H9 (cell line): ENCODE data around the gene AKR7A2. TPM values are rescaled to one million over a fixed set of nuclear protein-coding genes. Genes with fewer than 3 reads are reported as not detected.
A peak's percentile ranks its signal among the peaks of the same experiment; 100 is the strongest.

Source experiments
- DNase-seq: peaks from one replicate; pipeline ENCODE4 v3.0.0-alpha.2; 2017
- H2AFZ ChIP-seq: one replicate; pipeline ENCODE4 v1.6.1; 2013; ENCODE audit warnings: mild to moderate bottlenecking, low read length, control low read depth, moderate library complexity
- H2AK5ac ChIP-seq: 2 replicates; pipeline ENCODE4 v1.6.1; 2013; ENCODE audit warnings: low read length, control low read depth, mixed read lengths; ENCODE audit not compliant: insufficient read length
- H2BK120ac ChIP-seq: one replicate; pipeline ENCODE4 v1.6.1; 2013; ENCODE audit warnings: low read depth, mild to moderate bottlenecking, low read length, control low read depth, inconsistent platforms; ENCODE audit not compliant: poor library complexity, severe bottlenecking
- H2BK12ac ChIP-seq: 2 replicates; pipeline ENCODE4 v1.6.1; 2013; ENCODE audit warnings: low read length, control low read depth, mixed read lengths, low read depth; ENCODE audit not compliant: insufficient read length
- H2BK15ac ChIP-seq: 2 replicates; pipeline ENCODE4 v1.6.1; 2013; ENCODE audit warnings: low read depth, low read length, control low read depth
- H2BK20ac ChIP-seq: one replicate; pipeline ENCODE4 v1.6.1; 2013; ENCODE audit warnings: low read depth, mild to moderate bottlenecking, low read length, control low read depth, inconsistent platforms; ENCODE audit not compliant: poor library complexity, severe bottlenecking
- H2BK5ac ChIP-seq: 2 replicates; pipeline ENCODE4 v1.6.1; 2013; ENCODE audit warnings: low read length, control low read depth, mixed read lengths; ENCODE audit not compliant: insufficient read length
- H3K14ac ChIP-seq: 2 replicates; pipeline ENCODE4 v1.6.1; 2013; ENCODE audit warnings: low read length, control low read depth; ENCODE audit not compliant: insufficient read depth
- H3K18ac ChIP-seq: 2 replicates; pipeline ENCODE4 v1.6.1; 2013; ENCODE audit warnings: low read depth, mild to moderate bottlenecking, mixed read lengths, low read length, control low read depth; ENCODE audit not compliant: insufficient read length
- H3K23ac ChIP-seq: 2 replicates; pipeline ENCODE4 v1.6.1; 2013; ENCODE audit warnings: low read length, control low read depth, mixed read lengths, low read depth; ENCODE audit not compliant: insufficient read length
- H3K23me2 ChIP-seq: 2 replicates; pipeline ENCODE4 v1.6.1; 2013; ENCODE audit warnings: low read depth, mild to moderate bottlenecking, mixed read lengths, low read length, control low read depth; ENCODE audit not compliant: insufficient read length, poor library complexity, severe bottlenecking
- H3K27ac ChIP-seq: 2 replicates; pipeline ENCODE4 v1.5.1; 2013; ENCODE audit warnings: low read length, control low read depth, mixed read lengths, low read depth; ENCODE audit not compliant: insufficient read length
- H3K27me3 ChIP-seq: 2 replicates; pipeline ENCODE4 v1.6.1; 2013; ENCODE audit warnings: low read length, control low read depth, inconsistent platforms; ENCODE audit not compliant: insufficient read depth
- H3K4ac ChIP-seq: 2 replicates; pipeline ENCODE4 v1.6.1; 2013; ENCODE audit warnings: low read depth, mild to moderate bottlenecking, control low read depth, inconsistent platforms, low read length, moderate library complexity
- H3K4me1 ChIP-seq: 2 replicates; pipeline ENCODE4 v1.6.1; 2013; ENCODE audit warnings: low read length, control low read depth, inconsistent platforms; ENCODE audit not compliant: insufficient read depth
- H3K4me2 ChIP-seq: 2 replicates; pipeline ENCODE4 v1.6.1; 2013; ENCODE audit warnings: low read length, control low read depth, mixed read lengths; ENCODE audit not compliant: insufficient read length, insufficient read depth
- H3K56ac ChIP-seq: 2 replicates; pipeline ENCODE4 v1.6.1; 2013; ENCODE audit warnings: low read depth, mild to moderate bottlenecking, mixed read lengths, low read length, control low read depth; ENCODE audit not compliant: insufficient read length
- H3K79me1 ChIP-seq: 2 replicates; pipeline ENCODE4 v1.6.1; 2013; ENCODE audit warnings: low read depth, mild to moderate bottlenecking, moderate library complexity, low read length, control low read depth, inconsistent platforms; ENCODE audit not compliant: insufficient read depth, poor library complexity, severe bottlenecking
- H3K79me2 ChIP-seq: 2 replicates; pipeline ENCODE4 v1.6.1; 2013; ENCODE audit warnings: low read length, control low read depth, inconsistent platforms; ENCODE audit not compliant: insufficient read depth
- H3K9ac ChIP-seq: 2 replicates; pipeline ENCODE4 v1.6.1; 2013; ENCODE audit warnings: low read length, control low read depth, mixed read lengths; ENCODE audit not compliant: insufficient read length; ENCODE audit errors: extremely low read depth
- H3K9me3 ChIP-seq: one replicate; pipeline ENCODE4 v1.6.1; 2013; ENCODE audit warnings: low read depth, low read length, inconsistent platforms; ENCODE audit not compliant: control insufficient read depth
- H3T11ph ChIP-seq: one replicate; pipeline ENCODE4 v1.6.1; 2013; ENCODE audit warnings: mild to moderate bottlenecking, low read length, control low read depth, inconsistent platforms
- H4K20me1 ChIP-seq: one replicate; pipeline ENCODE4 v1.6.1; 2013; ENCODE audit not compliant: control insufficient read depth, insufficient read length, insufficient read depth
- H4K5ac ChIP-seq: 2 replicates; pipeline ENCODE4 v1.6.1; 2013; ENCODE audit warnings: low read depth, mild to moderate bottlenecking, mixed read lengths, low read length, control low read depth; ENCODE audit not compliant: insufficient read length
- H4K8ac ChIP-seq: replicated peaks from 2 replicates; pipeline ENCODE4 v1.6.1; 2013; ENCODE audit warnings: low read length, control low read depth, mixed read lengths, low read depth; ENCODE audit not compliant: insufficient read length
- H4K91ac ChIP-seq: 2 replicates; pipeline ENCODE4 v1.6.1; 2013; ENCODE audit warnings: low read depth, mild to moderate bottlenecking, moderate library complexity, mixed read lengths, low read length, control low read depth; ENCODE audit not compliant: insufficient read length
- H3K27ac Mint-ChIP-seq, 3 experiments: 2 replicates in 2 of 3; 3 replicates in 1 of 3; pipeline ENCODE4 v1.8.0; 2020 to 2021; ENCODE audit warnings: mixed read lengths in 3 of 3, mild to moderate bottlenecking in 1 of 3, moderate library complexity in 1 of 3
- H3K27me3 Mint-ChIP-seq: 2 replicates; pipeline ENCODE4 v1.8.0; 2021; ENCODE audit warnings: low read depth, mild to moderate bottlenecking, moderate library complexity, mixed read lengths
- H3K36me3 Mint-ChIP-seq, 3 experiments: 2 replicates in 2 of 3; 3 replicates in 1 of 3; pipeline ENCODE4 v1.8.0; 2020 to 2021; ENCODE audit warnings: low read depth in 3 of 3, mixed read lengths in 3 of 3; ENCODE audit not compliant: insufficient read depth in 1 of 3
- H3K4me1 Mint-ChIP-seq, 2 experiments: 2 replicates each; pipeline ENCODE4 v1.8.0; 2020; ENCODE audit warnings: mixed read lengths in 2 of 2
- H3K4me3 Mint-ChIP-seq, 2 experiments: 2 replicates in 1 of 2; 3 replicates in 1 of 2; pipeline ENCODE4 v1.8.0; 2020 to 2021; ENCODE audit warnings: mild to moderate bottlenecking in 2 of 2, mixed read lengths in 2 of 2, moderate library complexity in 1 of 2
- H3K9me3 Mint-ChIP-seq, 2 experiments: 2 replicates in 1 of 2; 3 replicates in 1 of 2; pipeline ENCODE4 v1.8.0; 2020; ENCODE audit warnings: mild to moderate bottlenecking in 2 of 2, mixed read lengths in 2 of 2, moderate library complexity in 1 of 2
- CTCF ChIP-seq: fragments of 200-600 bp; sonication (generic); conservative IDR thresholded peaks from 3 replicates; pipeline ENCODE4 v1.8.0; 2021; ENCODE audit warnings: antibody characterized with exemption, mild to moderate bottlenecking
- WGBS: extraction: QIAGEN DNeasy Blood & Tissue Kit; methylation state at CpG from one replicate; pipeline ENCODE4 v1.1.7; 2013; ENCODE audit warnings: missing lambda C conversion rate, low lambda C conversion rate, mixed read lengths; ENCODE audit not compliant: insufficient read length; ENCODE audit errors: extremely low coverage; 5-methylcytosine and 5-hydroxymethylcytosine counted together
- total RNA-seq: library from RNA; stranded (reverse); gene quantifications from 2 replicates; pipeline ENCODE4 v1.2.1, GENCODE V29; 2021

AKR7A2 gene
- total RNA-seq, 1 experiment from 2014 or later = 50.3 TPM

GRCh38 chr1:19327301-19327700 is 15.4 kb upstream of the AKR7A2 start:
- no peaks in the 10 kb centered on the region for H3K79me2 ChIP-seq
- DNase-seq = peak; percentile 19
- H3K9me3 ChIP-seq = no peaks in the 10 kb centered on the region
- H4K91ac ChIP-seq = no peak overlapping the region
- no peak overlapping the region for H4K8ac ChIP-seq
- H3K27me3 ChIP-seq = no peaks in the 10 kb centered on the region
- no peak for TF ChIP-seq CTCF
- no peak overlapping the region for H2AFZ ChIP-seq
- H3T11ph ChIP-seq = no peak overlapping the region
- no peak overlapping the region for H3K56ac ChIP-seq
- H3K9ac ChIP-seq = no peak overlapping the region
- Mint-ChIP-seq H3K36me3 (peaks cover 10 to 25% (median 18%) of the 10 kb centered on the region in 3 experiments; a peak in 6 of 7 replicates), H3K4me1 (no peaks in the 10 kb centered on the region), H3K27ac (0 out of 7 replicates have a peak overlapping the region, but pooled peaks of 2 of the 3 experiments have one; percentile 38 to 60), H3K4me3 (no peak overlapping the region), H3K9me3 (no peaks in the 10 kb centered on the region), H3K27me3 (no peaks in the 10 kb centered on the region; the same call in 1 of the 2 replicates)
- no peaks in the 10 kb centered on the region for H3K79me1 ChIP-seq
- H3K23ac ChIP-seq = no peak overlapping the region
- H3K18ac ChIP-seq = no peak overlapping the region
- H3K23me2 ChIP-seq = no peaks in the 10 kb centered on the region
- H3K4me2 ChIP-seq = no peak overlapping the region
- H3K4ac ChIP-seq = no peak overlapping the region
- no peak overlapping the region for H2AK5ac ChIP-seq
- WGBS = no CpG with 5 or more reads among the region's 16 CpGs
- H2BK15ac ChIP-seq = no peak overlapping the region
- H2BK5ac ChIP-seq = no peak overlapping the region
- H3K14ac ChIP-seq = no peak overlapping the region
- H4K5ac ChIP-seq = no peak overlapping the region
- H2BK120ac ChIP-seq = no peak overlapping the region
- H4K20me1 ChIP-seq = no peaks in the 10 kb centered on the region
- H3K4me1 ChIP-seq = no peaks in the 10 kb centered on the region
- H2BK20ac ChIP-seq = no peak overlapping the region
- H3K27ac ChIP-seq = no peak overlapping the region
- no peak overlapping the region for H2BK12ac ChIP-seq
